Measurements from ENCODE around the gene SHLD1.
"Not testable (repeated sequence)": the region's sequence is repeated elsewhere in the genome, so short reads cannot be mapped to it uniquely, and the experiment has no call there.

SHLD1 gene

GRCh38 chr20:5749952-5750779 is at the start of gene SHLD1:
SHLD1 (plus strand) TSS chr20:5750401; CDS start chr20:5772866, 22,465 bp downstream.
- DNase-seq (ENCODE audit: low read depth in 2 of 2) = peak; percentile 53 to 66

- not testable (repeated sequence) for DNase-seq (ENCODE audit: low read depth in 2 of 2)
These were observed 47.9 kb upstream of the SHLD1 start for GRCh38 chr20:5702339-5702738.

DNA sequence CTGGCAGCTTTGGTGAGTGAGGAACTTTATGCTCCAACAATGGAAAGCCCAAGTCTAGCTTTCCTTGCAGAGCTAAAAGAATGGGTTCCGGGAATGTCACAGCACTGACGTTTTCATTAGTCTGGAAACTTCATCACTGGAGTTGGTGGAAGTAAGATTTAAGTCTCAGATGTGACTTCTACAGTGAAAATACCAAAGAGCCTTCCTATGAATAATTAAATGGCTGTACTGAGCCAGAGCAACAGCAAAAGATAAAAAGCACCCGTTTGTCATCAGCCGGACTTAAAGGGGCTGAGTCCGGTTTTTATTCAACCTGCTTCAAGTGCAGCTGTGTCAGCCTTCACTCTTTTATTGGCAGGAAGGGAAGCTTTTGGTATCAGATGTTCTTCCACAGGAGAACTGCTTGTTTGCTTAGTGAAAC is 46.5 kb upstream of the SHLD1 start:
- DNase-seq (ENCODE audit: low read depth in 2 of 2) = no peak

DNA sequence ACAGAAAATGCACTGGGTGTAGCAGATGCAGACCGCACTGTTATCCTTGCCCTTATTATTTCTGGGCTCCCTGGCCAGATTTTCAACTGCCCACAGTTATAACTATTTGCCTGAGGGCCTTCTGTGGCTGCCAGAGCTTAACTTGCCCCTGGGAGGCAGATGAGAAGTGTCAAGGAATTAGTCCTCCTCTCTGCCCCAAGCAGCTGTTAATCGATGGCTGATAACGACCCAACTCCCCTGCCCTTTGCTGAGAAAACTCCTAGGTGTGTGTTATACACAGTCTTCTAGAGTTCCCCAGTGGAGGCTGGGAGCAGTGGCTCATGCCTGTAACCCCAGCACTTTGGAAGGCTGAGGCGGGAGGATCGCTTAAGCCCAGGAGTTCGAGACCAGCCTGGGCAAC is 44.4 kb upstream of the SHLD1 start:
- DNase-seq (ENCODE audit: low read depth in 2 of 2) = no peak

- no peak for DNase-seq (ENCODE audit: low read depth in 2 of 2)
These were observed 43.4 kb upstream of the SHLD1 start for GRCh38 chr20:5706797-5707196.

DNA sequence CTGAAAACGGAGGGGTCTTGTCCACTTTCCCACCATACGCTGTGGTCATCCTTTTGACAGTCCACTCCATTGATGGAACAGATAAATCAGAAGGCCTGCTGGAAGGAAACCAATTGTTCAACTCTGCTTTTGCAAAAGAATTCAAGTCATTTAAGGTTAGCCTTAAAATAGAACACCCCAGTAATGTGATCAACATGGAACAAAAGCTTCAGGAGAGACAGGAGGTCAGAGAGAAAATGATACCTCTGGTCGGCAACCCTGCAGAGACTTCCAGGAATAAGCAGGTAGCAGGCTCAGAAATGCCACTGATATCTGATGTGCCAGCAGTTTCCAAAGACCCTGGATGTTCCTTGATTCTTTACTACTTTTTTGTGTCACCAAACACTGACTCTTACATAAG is 39.6 kb upstream of the SHLD1 start:
- no peak for DNase-seq (ENCODE audit: low read depth in 2 of 2)

DNA sequence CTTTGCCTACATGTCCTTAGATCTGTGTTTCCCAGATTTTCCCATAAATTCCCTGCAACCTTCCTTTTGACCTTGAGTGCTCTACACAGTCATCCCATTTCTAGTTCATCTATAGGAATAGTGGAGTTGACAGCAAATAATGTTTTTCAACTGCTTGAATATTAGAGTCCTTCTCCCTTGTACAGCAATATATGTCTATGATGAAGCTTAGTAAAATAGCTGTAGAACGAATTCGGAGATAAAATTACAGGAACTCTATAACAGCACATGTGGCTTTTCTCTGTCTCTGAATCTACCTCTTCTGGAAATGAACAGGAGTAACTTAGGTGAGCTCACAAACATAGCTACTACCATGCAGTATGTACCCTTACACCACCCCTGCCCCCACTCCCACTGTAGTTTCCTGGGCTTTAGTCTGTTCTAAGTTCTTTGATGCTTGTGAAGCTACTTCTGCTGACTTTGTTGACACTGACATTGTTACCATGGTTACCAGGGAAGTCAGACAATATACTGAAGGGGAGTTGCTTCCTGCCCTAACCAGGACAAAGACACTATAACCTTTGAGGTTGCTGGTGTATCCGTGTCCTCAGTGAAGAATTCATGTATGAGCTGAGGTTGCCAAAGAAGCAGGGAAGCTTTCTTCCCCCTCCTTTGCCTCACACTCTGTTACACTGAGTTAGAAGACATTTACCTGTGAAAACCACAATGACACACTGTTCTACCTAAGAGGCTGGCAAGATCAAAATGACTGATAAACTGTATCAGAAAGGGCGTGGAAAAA is 35.8 kb upstream of the SHLD1 start:
- peak; percentile 34 to 53 for DNase-seq (ENCODE audit: low read depth in 2 of 2)

GRCh38 chr20:5715071-5715841 is 34.9 kb upstream of the SHLD1 start:
- DNase-seq (ENCODE audit: low read depth in 2 of 2) = no peak

DNA sequence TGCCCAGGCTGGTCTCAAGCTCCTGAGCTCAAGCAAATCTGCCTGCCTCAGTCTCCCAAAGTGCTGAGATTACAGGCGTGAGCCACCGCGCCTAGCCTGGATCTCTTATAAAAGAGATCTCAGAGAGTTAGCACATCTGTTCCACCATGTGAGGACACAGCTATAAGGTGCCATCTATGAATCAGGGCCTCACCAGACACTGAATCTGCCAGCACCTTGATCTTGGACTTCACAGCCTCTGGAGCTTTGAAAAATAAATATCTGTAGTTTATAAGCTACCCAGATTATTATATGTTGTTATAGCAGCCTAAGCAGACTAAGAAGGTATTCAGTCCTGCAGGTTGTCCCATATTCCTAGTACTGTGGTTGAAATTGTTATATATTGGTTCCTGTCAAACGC is 33.2 kb upstream of the SHLD1 start:
- no peak for DNase-seq (ENCODE audit: low read depth in 2 of 2)

- no peak for DNase-seq (ENCODE audit: low read depth in 2 of 2)
These were observed 31.2 kb upstream of the SHLD1 start for GRCh38 chr20:5718896-5719595.

DNA sequence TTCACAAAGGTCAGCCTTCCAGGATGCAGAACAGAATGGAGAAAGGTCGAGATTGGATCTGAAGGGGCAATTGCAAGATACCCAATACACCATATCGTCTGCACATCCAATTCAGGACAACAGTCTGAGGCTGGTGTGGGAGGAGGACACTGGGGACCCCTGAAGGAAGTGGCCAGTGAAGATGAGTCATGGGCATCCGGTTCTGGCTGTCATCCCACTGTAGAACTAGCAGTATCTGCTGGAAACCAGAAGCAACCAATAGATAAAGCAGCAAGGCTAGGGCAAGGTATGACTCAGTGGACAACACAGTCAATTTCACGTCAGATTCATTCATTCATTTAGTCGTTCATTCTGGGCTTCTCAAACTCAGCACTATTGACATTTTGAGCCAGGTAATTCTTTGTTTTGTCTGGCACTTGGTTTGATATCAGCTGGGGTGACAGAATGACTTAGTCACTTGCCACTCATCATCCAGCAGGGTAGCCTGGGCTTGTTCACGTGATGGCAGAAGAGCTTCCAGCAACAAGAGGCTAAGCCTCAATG is 30.3 kb upstream of the SHLD1 start:
- DNase-seq (ENCODE audit: low read depth in 2 of 2) = no peak

DNA sequence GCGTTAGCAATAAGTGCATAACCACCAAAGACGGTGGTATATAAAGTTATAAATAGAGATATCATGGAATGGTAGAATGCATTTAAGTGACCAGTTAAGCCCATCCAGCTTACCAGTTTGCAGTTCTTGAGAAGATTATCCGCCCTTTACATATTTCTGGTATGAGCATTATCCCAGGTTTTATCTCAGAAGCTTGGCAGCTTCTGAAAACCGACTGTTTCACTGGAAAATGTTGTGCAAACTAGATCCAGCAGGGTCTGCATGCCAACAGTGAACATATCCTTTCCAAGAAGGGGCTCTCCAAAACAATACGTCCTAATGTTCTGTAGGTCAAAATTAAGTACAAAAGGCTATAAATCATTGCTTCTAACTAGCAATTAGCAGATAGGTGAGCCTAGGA is 29.5 kb upstream of the SHLD1 start:
- no peak for DNase-seq (ENCODE audit: low read depth in 2 of 2)

DNA sequence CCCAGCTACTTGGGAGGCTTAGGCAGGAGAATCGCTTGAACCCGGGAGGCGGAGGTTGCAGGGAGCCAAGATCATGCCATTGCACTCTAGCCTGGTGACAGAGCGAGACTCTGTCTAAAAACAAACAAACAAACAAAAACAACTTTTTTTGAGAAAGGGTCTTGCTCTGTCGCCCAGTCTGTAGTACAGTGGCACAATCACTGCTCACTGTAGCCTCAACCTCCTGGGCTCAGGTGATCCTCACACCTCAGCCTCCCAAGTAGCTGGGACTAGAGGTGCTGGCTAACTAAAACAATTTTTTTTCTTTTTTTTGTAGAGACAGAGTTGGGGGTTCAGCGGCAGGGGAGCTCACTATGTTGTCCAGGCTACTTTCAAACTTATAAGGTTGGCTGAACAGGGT is 28.8 kb upstream of the SHLD1 start:
- not testable (repeated sequence) for DNase-seq (ENCODE audit: low read depth in 2 of 2)

DNA sequence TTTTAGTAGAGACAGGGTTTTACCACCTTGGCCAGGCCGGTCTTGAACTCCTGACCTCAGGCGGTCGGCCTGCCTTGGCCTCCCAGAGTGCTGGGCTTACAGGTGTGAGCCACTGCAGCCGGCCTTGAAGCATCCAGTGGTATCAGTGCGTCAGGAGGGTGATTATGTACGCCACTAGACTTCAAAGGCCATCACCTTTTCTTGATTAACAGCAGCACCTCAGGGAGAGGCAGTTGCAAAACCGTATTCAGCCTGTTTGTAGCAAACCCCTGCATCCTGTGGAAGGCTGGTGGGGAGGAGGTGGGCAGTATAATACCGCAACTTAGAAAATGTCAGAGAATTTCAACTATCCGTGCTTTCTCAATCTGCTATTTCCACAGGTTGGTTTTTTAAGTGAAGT is 27.3 kb upstream of the SHLD1 start:
- DNase-seq (ENCODE audit: low read depth in 2 of 2) = no peak

- DNase-seq (ENCODE audit: low read depth in 2 of 2) = not testable (repeated sequence)
These were observed 25.1 kb upstream of the SHLD1 start for GRCh38 chr20:5725183-5725463.

DNA sequence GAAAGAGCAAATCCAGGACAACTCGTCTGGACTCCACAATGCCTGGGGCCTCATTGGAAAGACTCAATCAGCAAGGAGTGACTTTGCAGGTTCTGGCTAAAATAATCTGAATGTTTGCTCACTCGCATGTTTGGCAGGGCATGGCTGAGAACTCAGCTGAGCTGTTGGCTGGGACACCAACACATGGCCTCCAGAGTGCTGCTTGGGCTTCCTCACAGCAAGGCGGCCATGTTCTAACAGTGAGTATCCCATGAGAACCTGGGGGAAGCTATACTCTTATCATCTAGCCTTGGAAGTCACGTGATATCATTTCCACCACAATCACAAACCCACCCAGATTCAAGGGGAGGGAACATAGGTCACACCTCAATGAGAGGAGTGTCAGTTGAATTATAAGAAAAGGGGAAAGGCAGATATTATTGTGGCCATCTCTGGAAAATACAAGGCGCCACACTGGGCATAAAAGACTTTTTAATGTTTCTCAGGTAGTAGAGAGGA is 23.1 kb upstream of the SHLD1 start:
- no peak for DNase-seq (ENCODE audit: low read depth in 2 of 2)

DNA sequence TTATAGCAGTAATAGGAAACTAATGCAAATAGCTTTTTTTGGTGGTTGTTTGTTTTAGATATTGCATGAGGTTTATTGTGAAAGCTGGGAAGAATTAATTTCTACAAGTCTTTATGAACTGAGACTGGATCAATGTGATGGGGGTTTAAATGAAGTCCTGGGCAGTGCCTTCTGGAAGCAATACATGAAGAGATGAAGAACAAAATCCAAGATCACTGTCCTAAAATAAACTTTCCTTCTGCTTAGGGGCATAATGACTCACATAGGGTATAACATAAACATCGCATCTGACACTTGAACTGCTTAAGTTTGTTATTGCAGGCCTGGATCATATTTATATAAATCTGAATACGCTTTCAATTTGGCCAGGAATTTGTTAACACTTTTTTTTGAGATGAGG is 20.9 kb upstream of the SHLD1 start:
- no peak for DNase-seq (ENCODE audit: low read depth in 2 of 2)

DNA sequence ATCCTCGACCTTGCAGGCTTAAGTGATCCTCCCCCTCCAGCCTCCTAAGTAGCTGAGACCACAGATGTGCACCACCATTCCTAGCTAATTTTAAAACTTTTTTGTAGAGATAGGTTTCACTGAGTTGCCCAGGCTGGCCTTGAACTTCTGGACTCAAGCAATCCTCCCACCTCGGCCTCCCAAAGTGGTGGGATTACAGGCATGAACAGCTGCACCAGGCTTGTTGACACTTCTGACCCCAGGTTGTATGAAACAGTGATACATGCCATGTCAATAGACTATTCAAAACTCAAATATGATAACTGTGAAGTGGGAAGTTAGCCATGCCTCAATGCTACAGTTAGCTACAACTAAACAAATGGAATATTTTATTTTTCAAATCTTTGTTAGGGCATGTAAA is 20.1 kb upstream of the SHLD1 start:
- no peak for DNase-seq (ENCODE audit: low read depth in 2 of 2)

DNA sequence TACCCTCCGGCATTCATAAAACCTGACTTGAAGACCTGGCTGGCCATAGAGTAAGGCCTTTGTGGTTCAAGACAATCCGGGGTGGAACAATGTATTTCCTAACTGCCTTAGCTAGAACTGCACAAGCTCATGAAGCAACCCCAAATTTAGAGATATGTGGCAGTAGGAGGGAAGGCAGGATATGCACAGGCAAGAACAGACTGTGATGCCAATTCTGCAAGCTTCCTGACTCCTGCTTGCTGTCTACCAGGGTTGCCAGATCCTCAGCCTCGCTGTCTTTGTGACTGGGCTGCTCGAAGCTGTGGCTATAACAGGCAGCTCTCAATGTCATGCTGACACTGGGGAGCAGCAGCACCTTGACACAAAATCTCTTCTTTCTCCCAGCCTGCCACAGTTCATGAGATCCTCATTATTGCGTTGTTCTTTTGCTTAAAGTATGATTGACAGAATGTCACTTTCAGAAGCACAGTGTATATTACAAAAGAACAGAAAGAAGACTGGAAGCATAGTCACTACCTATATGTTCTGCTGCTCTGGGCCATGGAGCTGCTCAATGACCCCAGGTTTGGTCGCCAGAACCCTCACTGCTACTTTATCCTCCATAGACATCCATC is 18.3 kb upstream of the SHLD1 start:
- no peak for DNase-seq (ENCODE audit: low read depth in 2 of 2)

GRCh38 chr20:5734602-5735001 is 15.6 kb upstream of the SHLD1 start:
- DNase-seq (ENCODE audit: low read depth in 2 of 2) = no peak

Measured in stimulated activated CD8-positive, alpha-beta memory T cell treated with anti-CD3 and anti-CD28 coated beads, Interleukin-2, amount 100 ng/mL, for 1 hour (primary cell).